ENCODE measurements around the gene DDX25. TPM values are rescaled to one million over a fixed set of nuclear protein-coding genes. Genes with fewer than 3 reads are reported as not detected.

The DDX25 gene
- total and polyA plus RNA-seq, 2 of the 13 experiments (the other 11 are each of a cell fraction or from before 2014, with no cell fraction given): 0.17 to 0.29 TPM

DNA sequence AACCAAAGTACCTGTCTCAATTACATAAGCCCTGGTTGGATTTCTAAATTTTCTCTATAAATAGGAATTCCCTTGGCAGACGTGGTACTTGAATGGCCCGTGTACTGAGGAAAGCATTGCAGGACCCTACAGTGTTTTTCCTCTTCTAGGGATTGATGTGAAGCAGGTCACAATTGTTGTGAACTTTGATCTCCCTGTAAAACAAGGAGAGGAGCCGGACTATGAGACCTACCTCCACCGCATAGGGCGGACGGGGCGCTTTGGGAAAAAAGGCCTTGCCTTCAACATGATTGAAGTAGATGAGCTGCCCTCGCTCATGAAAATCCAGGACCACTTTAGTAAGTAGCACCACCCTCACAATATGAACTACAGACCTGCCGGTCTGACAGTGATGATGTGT, 16.7 kb downstream of the DDX25 start (continued):
- TF ChIP-seq, protein P1, sequence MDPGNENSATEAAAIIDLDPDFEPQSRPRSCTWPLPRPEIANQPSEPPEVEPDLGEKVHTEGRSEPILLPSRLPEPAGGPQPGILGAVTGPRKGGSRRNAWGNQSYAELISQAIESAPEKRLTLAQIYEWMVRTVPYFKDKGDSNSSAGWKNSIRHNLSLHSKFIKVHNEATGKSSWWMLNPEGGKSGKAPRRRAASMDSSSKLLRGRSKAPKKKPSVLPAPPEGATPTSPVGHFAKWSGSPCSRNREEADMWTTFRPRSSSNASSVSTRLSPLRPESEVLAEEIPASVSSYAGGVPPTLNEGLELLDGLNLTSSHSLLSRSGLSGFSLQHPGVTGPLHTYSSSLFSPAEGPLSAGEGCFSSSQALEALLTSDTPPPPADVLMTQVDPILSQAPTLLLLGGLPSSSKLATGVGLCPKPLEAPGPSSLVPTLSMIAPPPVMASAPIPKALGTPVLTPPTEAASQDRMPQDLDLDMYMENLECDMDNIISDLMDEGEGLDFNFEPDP (CRISPR knock-in tag; conservative IDR thresholded peaks at IDR 0.05): no peak
- TF ChIP-seq, protein P2, sequence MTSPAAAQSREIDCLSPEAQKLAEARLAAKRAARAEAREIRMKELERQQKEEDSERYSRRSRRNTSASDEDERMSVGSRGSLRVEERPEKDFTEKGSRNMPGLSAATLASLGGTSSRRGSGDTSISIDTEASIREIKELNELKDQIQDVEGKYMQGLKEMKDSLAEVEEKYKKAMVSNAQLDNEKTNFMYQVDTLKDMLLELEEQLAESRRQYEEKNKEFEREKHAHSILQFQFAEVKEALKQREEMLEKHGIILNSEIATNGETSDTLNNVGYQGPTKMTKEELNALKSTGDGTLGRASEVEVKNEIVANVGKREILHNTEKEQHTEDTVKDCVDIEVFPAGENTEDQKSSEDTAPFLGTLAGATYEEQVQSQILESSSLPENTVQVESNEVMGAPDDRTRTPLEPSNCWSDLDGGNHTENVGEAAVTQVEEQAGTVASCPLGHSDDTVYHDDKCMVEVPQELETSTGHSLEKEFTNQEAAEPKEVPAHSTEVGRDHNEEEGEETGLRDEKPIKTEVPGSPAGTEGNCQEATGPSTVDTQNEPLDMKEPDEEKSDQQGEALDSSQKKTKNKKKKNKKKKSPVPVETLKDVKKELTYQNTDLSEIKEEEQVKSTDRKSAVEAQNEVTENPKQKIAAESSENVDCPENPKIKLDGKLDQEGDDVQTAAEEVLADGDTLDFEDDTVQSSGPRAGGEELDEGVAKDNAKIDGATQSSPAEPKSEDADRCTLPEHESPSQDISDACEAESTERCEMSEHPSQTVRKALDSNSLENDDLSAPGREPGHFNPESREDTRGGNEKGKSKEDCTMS (CRISPR knock-in tag; conservative IDR thresholded peaks at IDR 0.05): no peak
- TF ChIP-seq TARDBP (CRISPR knock-in tag; IDR thresholded peaks at IDR 0.05) (0 out of 2 replicates have a peak, but pooled peaks have one; percentile 20), ZNF570 (CRISPR knock-in tag; IDR thresholded peaks at IDR 0.05; ENCODE audit: borderline replicate concordance) (no peak), MAFK (conservative IDR thresholded peaks at IDR 0.05 in 1 of 2, IDR thresholded peaks at IDR 0.05 in 1 of 2; ENCODE audit: low read length in 2 of 2) (no peak), FIP1L1 (IDR thresholded peaks at IDR 0.05; ENCODE audit: borderline replicate concordance, insufficient read depth, low read depth, low read length) (no peak), SOX6 (IDR thresholded peaks at IDR 0.05) (no peak), SOX6 (CRISPR knock-in tag; IDR thresholded peaks at IDR 0.05) (peak; percentile 14; the same call in 1 of the 2 replicates), HNF4G (IDR thresholded peaks at IDR 0.05; ENCODE audit: borderline replicate concordance, low read depth, low read length) (peak; percentile 43; the same call in 1 of the 2 replicates), HNF4G (CRISPR knock-in tag; IDR thresholded peaks at IDR 0.05; ENCODE audit: borderline replicate concordance, low read depth) (no peak; the same call in 1 of the 2 replicates), REPIN1 (CRISPR knock-in tag; IDR thresholded peaks at IDR 0.05; ENCODE audit: borderline replicate concordance, low read depth) (0 out of 2 replicates have a peak, but pooled peaks have one; percentile 23), MZF1 (CRISPR knock-in tag; IDR thresholded peaks at IDR 0.05; ENCODE audit: borderline replicate concordance) (no peak), GATAD2A (CRISPR knock-in tag; IDR thresholded peaks at IDR 0.05) (peak; percentile 26; the same call in 1 of the 2 replicates), MXD4 (CRISPR knock-in tag; IDR thresholded peaks at IDR 0.05) (no peak), HNF4A (CRISPR knock-in tag; IDR thresholded peaks at IDR 0.05) (peak; percentile 82), RARA (CRISPR knock-in tag; IDR thresholded peaks at IDR 0.05) (no peak), ZNF652 (CRISPR knock-in tag; IDR thresholded peaks at IDR 0.05; ENCODE audit: borderline replicate concordance, low read depth) (no peak), PHF5A (CRISPR knock-in tag; IDR thresholded peaks at IDR 0.05; ENCODE audit: low read depth, unreplicated experiment) (no peak), MLLT10 (CRISPR knock-in tag; IDR thresholded peaks at IDR 0.05) (no peak), ZNF264 (CRISPR knock-in tag; IDR thresholded peaks at IDR 0.05) (0 out of 2 replicates have a peak, but pooled peaks have one; percentile 22)
- TF ChIP-seq, protein P3, sequence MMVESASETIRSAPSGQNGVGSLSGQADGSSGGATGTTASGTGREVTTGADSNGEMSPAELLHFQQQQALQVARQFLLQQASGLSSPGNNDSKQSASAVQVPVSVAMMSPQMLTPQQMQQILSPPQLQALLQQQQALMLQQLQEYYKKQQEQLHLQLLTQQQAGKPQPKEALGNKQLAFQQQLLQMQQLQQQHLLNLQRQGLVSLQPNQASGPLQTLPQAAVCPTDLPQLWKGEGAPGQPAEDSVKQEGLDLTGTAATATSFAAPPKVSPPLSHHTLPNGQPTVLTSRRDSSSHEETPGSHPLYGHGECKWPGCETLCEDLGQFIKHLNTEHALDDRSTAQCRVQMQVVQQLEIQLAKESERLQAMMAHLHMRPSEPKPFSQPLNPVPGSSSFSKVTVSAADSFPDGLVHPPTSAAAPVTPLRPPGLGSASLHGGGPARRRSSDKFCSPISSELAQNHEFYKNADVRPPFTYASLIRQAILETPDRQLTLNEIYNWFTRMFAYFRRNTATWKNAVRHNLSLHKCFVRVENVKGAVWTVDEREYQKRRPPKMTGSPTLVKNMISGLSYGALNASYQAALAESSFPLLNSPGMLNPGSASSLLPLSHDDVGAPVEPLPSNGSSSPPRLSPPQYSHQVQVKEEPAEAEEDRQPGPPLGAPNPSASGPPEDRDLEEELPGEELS (CRISPR knock-in tag; IDR thresholded peaks at IDR 0.05): no peak
- TF ChIP-seq, protein P4, sequence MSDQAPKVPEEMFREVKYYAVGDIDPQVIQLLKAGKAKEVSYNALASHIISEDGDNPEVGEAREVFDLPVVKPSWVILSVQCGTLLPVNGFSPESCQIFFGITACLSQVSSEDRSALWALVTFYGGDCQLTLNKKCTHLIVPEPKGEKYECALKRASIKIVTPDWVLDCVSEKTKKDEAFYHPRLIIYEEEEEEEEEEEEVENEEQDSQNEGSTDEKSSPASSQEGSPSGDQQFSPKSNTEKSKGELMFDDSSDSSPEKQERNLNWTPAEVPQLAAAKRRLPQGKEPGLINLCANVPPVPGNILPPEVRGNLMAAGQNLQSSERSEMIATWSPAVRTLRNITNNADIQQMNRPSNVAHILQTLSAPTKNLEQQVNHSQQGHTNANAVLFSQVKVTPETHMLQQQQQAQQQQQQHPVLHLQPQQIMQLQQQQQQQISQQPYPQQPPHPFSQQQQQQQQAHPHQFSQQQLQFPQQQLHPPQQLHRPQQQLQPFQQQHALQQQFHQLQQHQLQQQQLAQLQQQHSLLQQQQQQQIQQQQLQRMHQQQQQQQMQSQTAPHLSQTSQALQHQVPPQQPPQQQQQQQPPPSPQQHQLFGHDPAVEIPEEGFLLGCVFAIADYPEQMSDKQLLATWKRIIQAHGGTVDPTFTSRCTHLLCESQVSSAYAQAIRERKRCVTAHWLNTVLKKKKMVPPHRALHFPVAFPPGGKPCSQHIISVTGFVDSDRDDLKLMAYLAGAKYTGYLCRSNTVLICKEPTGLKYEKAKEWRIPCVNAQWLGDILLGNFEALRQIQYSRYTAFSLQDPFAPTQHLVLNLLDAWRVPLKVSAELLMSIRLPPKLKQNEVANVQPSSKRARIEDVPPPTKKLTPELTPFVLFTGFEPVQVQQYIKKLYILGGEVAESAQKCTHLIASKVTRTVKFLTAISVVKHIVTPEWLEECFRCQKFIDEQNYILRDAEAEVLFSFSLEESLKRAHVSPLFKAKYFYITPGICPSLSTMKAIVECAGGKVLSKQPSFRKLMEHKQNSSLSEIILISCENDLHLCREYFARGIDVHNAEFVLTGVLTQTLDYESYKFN (CRISPR knock-in tag; conservative IDR thresholded peaks at IDR 0.05): peak; percentile 52; the same call in 1 of the 2 replicates
